Measurements from ENCODE around the gene ATP5PD.

ATP5PD gene

GRCh38 chr17:75019710-75020109 is 27.1 kb downstream of the ATP5PD start:
- Histone ChIP-seq H3K9me3 (ENCODE audit: control insufficient read depth, insufficient read depth, low read depth, low read length) (no peaks in the 10 kb centered on the region), H3K4me1 (ENCODE audit: control insufficient read depth, insufficient read depth, low read length) (no peaks in the 10 kb centered on the region), H3K27ac (ENCODE audit: extremely low read depth, low read depth, low read length) (no peak overlapping the region), H3K36me3 (ENCODE audit: control insufficient read depth in 2 of 2, insufficient read depth in 1 of 2, low read length in 2 of 2) (peaks cover 32 to 65% of the 10 kb centered on the region in 2 experiments), H3K4me3 (ENCODE audit: low read depth, low read length) (no peak overlapping the region)
- POLR2A ChIA-PET, result interaction anchor here (0.6 to 1.2 kb wide), 2 partner anchors 37 to 151 kb away, joined by 3 read pairs; no protein-coding TSS in a partner anchor
- TF ChIP-seq OSR2 (tag by site-specific recombination; IDR thresholded peaks at IDR 0.05) (no peak), ZFP37 (tag by site-specific recombination; IDR thresholded peaks at IDR 0.05) (no peak), ZNF169 (tag by site-specific recombination; IDR thresholded peaks at IDR 0.05) (no peak)
- CTCF ChIA-PET, result interaction anchor here (0.5 to 1.1 kb wide), 5 partner anchors 11 to 280 kb away, joined by 3 to 4 read pairs (median 3); no protein-coding TSS in a partner anchor

GRCh38 chr17:75019146-75019545 is 27.6 kb downstream of the ATP5PD start:
- POLR2A ChIA-PET, result interaction anchor here (0.6 to 1.2 kb wide), 2 partner anchors 36 to 152 kb away, joined by 3 read pairs; no protein-coding TSS in a partner anchor
- H3K9me3 ChIP-seq (ENCODE audit: control insufficient read depth, insufficient read depth, low read depth, low read length), result no peaks in the 10 kb centered on the region
- no peaks in the 10 kb centered on the region for H3K4me1 ChIP-seq (ENCODE audit: control insufficient read depth, insufficient read depth, low read length)
- H3K27ac ChIP-seq (ENCODE audit: extremely low read depth, low read depth, low read length), result no peak overlapping the region
- peaks cover 32 to 65% of the 10 kb centered on the region in 2 experiments for H3K36me3 ChIP-seq (ENCODE audit: control insufficient read depth in 2 of 2, insufficient read depth in 1 of 2, low read length in 2 of 2)
- TF ChIP-seq ZNF274 (IDR thresholded peaks at IDR 0.05; ENCODE audit: low read length) (no peak), ZNF274 (tag by site-specific recombination; IDR thresholded peaks at IDR 0.05; ENCODE audit: borderline replicate concordance) (no peak), ZNF621 (tag by site-specific recombination; IDR thresholded peaks at IDR 0.05) (no peak), SP3 (tag by site-specific recombination; IDR thresholded peaks at IDR 0.05) (no peak), ZNF777 (tag by site-specific recombination; IDR thresholded peaks at IDR 0.05; ENCODE audit: borderline replicate concordance) (no peak), ZBTB11 (tag by site-specific recombination; conservative IDR thresholded peaks at IDR 0.05; ENCODE audit: low read depth) (no peak), EGR2 (tag by site-specific recombination; IDR thresholded peaks at IDR 0.05; ENCODE audit: low read depth) (0 out of 2 replicates have a peak, but pooled peaks have one; percentile 40), BCL6B (tag by site-specific recombination; IDR thresholded peaks at IDR 0.05) (no peak), ZBTB6 (tag by site-specific recombination; IDR thresholded peaks at IDR 0.05) (no peak)
- CTCF ChIA-PET, result interaction anchor here (0.5 to 1.1 kb wide), 6 partner anchors 12 to 1367 kb away, joined by 3 to 4 read pairs (median 3); no protein-coding TSS in a partner anchor
- H3K4me3 ChIP-seq (ENCODE audit: low read depth, low read length), result no peak overlapping the region

GRCh38 chr17:75013092-75013559 is 33.6 kb downstream of the ATP5PD start:
- H3K4me3 ChIP-seq (ENCODE audit: low read depth, low read length), result peak overlapping the region; percentile 81
- POLR2A ChIA-PET, result interaction anchor here (0.6 to 3.7 kb wide), 29 partner anchors 9 to 393 kb away, joined by 3 to 46 read pairs (median 6); partner anchors contain the start of genes ATP5PD, CDR2L, FDXR and GRB2
- peak overlapping the region; percentile 83 for H3K27ac ChIP-seq (ENCODE audit: extremely low read depth, low read depth, low read length)
- H3K4me1 ChIP-seq (ENCODE audit: control insufficient read depth, insufficient read depth, low read length), result peaks cover 26% of the 10 kb centered on the region
- CTCF ChIA-PET, result interaction anchor here (0.6 to 4.3 kb wide), 19 partner anchors 9 to 221 kb away, joined by 3 to 62 read pairs (median 5); partner anchors contain the start of gene NT5C
- no peaks in the 10 kb centered on the region for H3K9me3 ChIP-seq (ENCODE audit: control insufficient read depth, insufficient read depth, low read depth, low read length)
- H3K36me3 ChIP-seq (ENCODE audit: control insufficient read depth in 2 of 2, insufficient read depth in 1 of 2, low read length in 2 of 2), result peaks cover 12 to 20% of the 10 kb centered on the region in 2 experiments; a peak in 2 of 3 replicates
- no peak for TF ChIP-seq AEBP2 (tag by site-specific recombination; IDR thresholded peaks at IDR 0.05; ENCODE audit: borderline replicate concordance)
- TF ChIP-seq KLF16 (tag by site-specific recombination; IDR thresholded peaks at IDR 0.05), result no peak
- TF ChIP-seq ZNF174 (tag by site-specific recombination; IDR thresholded peaks at IDR 0.05), result no peak
- no peak for TF ChIP-seq ZNF610 (tag by site-specific recombination; IDR thresholded peaks at IDR 0.05; ENCODE audit: borderline replicate concordance)
- no peak for TF ChIP-seq BCL11A (tag by site-specific recombination; IDR thresholded peaks at IDR 0.05; ENCODE audit: low read depth)
- no peak for TF ChIP-seq TRIM28 (IDR thresholded peaks at IDR 0.05; ENCODE audit: borderline replicate concordance, low read length)
- no peak for TF ChIP-seq ZNF274 (IDR thresholded peaks at IDR 0.05; ENCODE audit: low read length)
- no peak for TF ChIP-seq ZNF274 (tag by site-specific recombination; IDR thresholded peaks at IDR 0.05; ENCODE audit: borderline replicate concordance)
- TF ChIP-seq REPIN1 (tag by site-specific recombination; IDR thresholded peaks at IDR 0.05; ENCODE audit: low read depth), result no peak
- no peak for TF ChIP-seq ZNF670 (tag by site-specific recombination; IDR thresholded peaks at IDR 0.05; ENCODE audit: low read depth)
- no peak for TF ChIP-seq BCL11B (tag by site-specific recombination; IDR thresholded peaks at IDR 0.05; ENCODE audit: low read depth)
